Panc1 (cell line): ENCODE measurements around the gene QPCT. TPM values are rescaled to one million over a fixed set of nuclear protein-coding genes. Genes with fewer than 3 reads are reported as not detected.
A peak's percentile ranks its signal among the peaks of the same experiment; 100 is the strongest.

Source experiments
- ATAC-seq: fragments of 200-7000 bp; cut with Tn5 transposase; 2 replicates; pipeline ENCODE4 v1.9.1; 2020; ENCODE audit warnings: mild to moderate bottlenecking, moderate library complexity
- BruUV-seq: library from RNA; stranded (reverse); fragments of 400-500 nt; replicated peaks from 2 replicates; lab custom pipeline; 2021; lab: Mats Ljungman, UMichigan
- CTCF ChIA-PET: fragments of 300-600 bp; sonication (Branson Sonifier 250); formaldehyde crosslinking; loops from one replicate; lab custom pipeline; 2022; ENCODE audit warnings: antibody characterized with exemption; lab: Charles Lee
- POLR2A ChIA-PET: fragments of 300-600 bp; sonication (Branson Sonifier 250); formaldehyde crosslinking; loops from one replicate; lab custom pipeline; 2022; ENCODE audit warnings: antibody characterized with exemption; lab: Charles Lee
- DNase-seq: peaks from one replicate; pipeline ENCODE4 v3.0.0-alpha.2; 2010; ENCODE audit warnings: low read depth, low spot score
- H3K27ac ChIP-seq: 2 replicates; pipeline ENCODE4 v1.5.1; 2011; ENCODE audit warnings: mild to moderate bottlenecking, low read length, inconsistent platforms
- H3K27me3 ChIP-seq: fragments of 200-500 bp; sonication (Bioruptor generic); 2 replicates; pipeline ENCODE4 v1.6.0; 2014; ENCODE audit warnings: low read length, inconsistent platforms; ENCODE audit not compliant: control insufficient read depth, insufficient read depth
- H3K36me3 ChIP-seq: fragments of 200-500 bp; sonication (Bioruptor generic); 2 replicates; pipeline ENCODE4 v1.5.1; 2014; ENCODE audit warnings: inconsistent platforms, mild to moderate bottlenecking, low read length, moderate library complexity; ENCODE audit not compliant: control insufficient read depth, insufficient read depth
- H3K4me1 ChIP-seq: 2 replicates; pipeline ENCODE4 v1.5.1; 2011; ENCODE audit warnings: inconsistent platforms, mild to moderate bottlenecking, low read length, moderate library complexity; ENCODE audit not compliant: control insufficient read depth, insufficient read depth
- H3K4me3 ChIP-seq, 2 experiments: 2 replicates each; pipeline ENCODE4 v1.5.1; 2011 to 2012; ENCODE audit warnings: low read depth in 2 of 2, low read length in 2 of 2, mild to moderate bottlenecking in 2 of 2, inconsistent platforms in 1 of 2, moderate library complexity in 1 of 2
- H3K9me3 ChIP-seq: fragments of 200-500 bp; sonication (Bioruptor generic); 2 replicates; pipeline ENCODE4 v1.5.1; 2014; ENCODE audit warnings: low read depth, mild to moderate bottlenecking, inconsistent platforms, low read length, moderate library complexity; ENCODE audit not compliant: control insufficient read depth, insufficient read depth
- POLR2AphosphoS5 ChIP-seq: IDR thresholded peaks from 2 replicates; pipeline ENCODE4 v1.6.1; 2012; ENCODE audit warnings: mild to moderate bottlenecking, low read depth, low read length, moderate library complexity
- SIN3A ChIP-seq: IDR thresholded peaks from 2 replicates; pipeline ENCODE4 v1.6.1; 2012; ENCODE audit warnings: low read depth, mild to moderate bottlenecking, low read length, moderate library complexity, borderline replicate concordance; ENCODE audit not compliant: insufficient read depth
- TCF7L2 ChIP-seq: IDR thresholded peaks from 2 replicates; pipeline ENCODE4 v1.6.1; 2011; ENCODE audit warnings: mild to moderate bottlenecking, low read depth, low read length, inconsistent platforms
- in situ Hi-C: cut with HindIII; loops from 2 replicates; pipeline ENCODE4 v1.10.0; 2016; ENCODE audit warnings: low sequenced_read_pairs, low pct_unique_long_range_greater_than_20kb
- intact Hi-C: fragments of 100-400 bp; cut with micrococcal nuclease; formaldehyde crosslinking; loops from one replicate; pipeline ENCODE4 v1.10.0; 2022; ENCODE audit not compliant: unreplicated experiment
- total RNA-seq: library from RNA; stranded (reverse); gene quantifications from one replicate; pipeline ENCODE4 v1.2.1, GENCODE V29; 2021; ENCODE audit not compliant: unreplicated experiment
- TF ChIP-seq, protein P1 (sequence below), 2 experiments: IDR thresholded peaks; 2 replicates each; pipeline ENCODE4 v1.6.1; 2011 to 2012; ENCODE audit warnings: low read depth in 2 of 2, control low read depth in 1 of 2, low read length in 1 of 2, mild to moderate bottlenecking in 1 of 2, moderate library complexity in 1 of 2; ENCODE audit not compliant: insufficient read depth in 1 of 2
- TF ChIP-seq, protein P2 (sequence below): fragments of 450-650 bp; IDR thresholded peaks from 2 replicates; pipeline ENCODE4 v1.5.1; 2017; ENCODE audit warnings: mild to moderate bottlenecking

QPCT gene
- total RNA-seq, 1 experiment from 2014 or later, result 2.3 TPM

DNA sequence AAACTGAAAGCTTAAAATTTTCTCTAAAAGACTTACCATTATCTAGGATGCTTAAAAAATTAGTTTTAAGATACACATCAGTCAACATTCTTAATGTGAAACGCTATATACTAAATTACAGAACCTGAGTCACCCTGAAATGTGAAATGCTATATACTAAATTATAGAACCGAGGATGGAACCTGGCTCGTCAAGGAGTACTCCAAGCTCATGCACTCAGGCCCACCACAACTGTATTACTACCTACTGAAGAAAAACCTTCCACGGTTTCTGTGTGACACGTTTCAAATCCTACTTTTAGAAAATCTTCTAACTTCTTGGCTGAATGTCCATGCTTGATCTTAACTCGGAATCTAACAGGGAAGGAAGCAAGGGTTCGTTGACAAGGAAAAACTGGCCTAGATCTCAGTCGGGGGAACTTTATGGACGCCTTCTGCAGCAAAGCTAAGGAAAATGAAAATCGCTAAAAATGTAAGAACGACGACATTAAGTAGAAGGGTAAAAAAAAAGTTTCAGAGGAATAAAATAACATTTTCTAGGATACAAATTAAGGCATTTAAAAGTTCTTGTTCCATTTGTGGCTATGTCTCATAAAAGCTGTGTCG, 21.2 kb upstream of the QPCT start:
- no peaks in the 10 kb centered on the region for H3K9me3 ChIP-seq
- in situ Hi-C loops (no loop called here), intact Hi-C loops (no loop called here)
- peaks cover 7% of the 10 kb centered on the region for H3K27me3 ChIP-seq
- no peak for DNase-seq
- BruUV-seq, result TSS peak; percentile 66
- peak overlapping the region; percentile 87 for H3K27ac ChIP-seq
- ChIA-PET CTCF (interaction anchor here (0.5 to 0.6 kb wide), 2 partner anchors 13 to 132 kb away, joined by 5 to 8 read pairs; no protein-coding TSS in a partner anchor), POLR2A (no interaction called here)
- peaks cover 20% of the 10 kb centered on the region for H3K4me1 ChIP-seq
- ATAC-seq, result no peak
- no peak for TF ChIP-seq SIN3A
- no peak for TF ChIP-seq TCF7L2
- no peak for TF ChIP-seq POLR2AphosphoS5
- TF ChIP-seq, protein P1, sequence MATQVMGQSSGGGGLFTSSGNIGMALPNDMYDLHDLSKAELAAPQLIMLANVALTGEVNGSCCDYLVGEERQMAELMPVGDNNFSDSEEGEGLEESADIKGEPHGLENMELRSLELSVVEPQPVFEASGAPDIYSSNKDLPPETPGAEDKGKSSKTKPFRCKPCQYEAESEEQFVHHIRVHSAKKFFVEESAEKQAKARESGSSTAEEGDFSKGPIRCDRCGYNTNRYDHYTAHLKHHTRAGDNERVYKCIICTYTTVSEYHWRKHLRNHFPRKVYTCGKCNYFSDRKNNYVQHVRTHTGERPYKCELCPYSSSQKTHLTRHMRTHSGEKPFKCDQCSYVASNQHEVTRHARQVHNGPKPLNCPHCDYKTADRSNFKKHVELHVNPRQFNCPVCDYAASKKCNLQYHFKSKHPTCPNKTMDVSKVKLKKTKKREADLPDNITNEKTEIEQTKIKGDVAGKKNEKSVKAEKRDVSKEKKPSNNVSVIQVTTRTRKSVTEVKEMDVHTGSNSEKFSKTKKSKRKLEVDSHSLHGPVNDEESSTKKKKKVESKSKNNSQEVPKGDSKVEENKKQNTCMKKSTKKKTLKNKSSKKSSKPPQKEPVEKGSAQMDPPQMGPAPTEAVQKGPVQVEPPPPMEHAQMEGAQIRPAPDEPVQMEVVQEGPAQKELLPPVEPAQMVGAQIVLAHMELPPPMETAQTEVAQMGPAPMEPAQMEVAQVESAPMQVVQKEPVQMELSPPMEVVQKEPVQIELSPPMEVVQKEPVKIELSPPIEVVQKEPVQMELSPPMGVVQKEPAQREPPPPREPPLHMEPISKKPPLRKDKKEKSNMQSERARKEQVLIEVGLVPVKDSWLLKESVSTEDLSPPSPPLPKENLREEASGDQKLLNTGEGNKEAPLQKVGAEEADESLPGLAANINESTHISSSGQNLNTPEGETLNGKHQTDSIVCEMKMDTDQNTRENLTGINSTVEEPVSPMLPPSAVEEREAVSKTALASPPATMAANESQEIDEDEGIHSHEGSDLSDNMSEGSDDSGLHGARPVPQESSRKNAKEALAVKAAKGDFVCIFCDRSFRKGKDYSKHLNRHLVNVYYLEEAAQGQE (IDR thresholded peaks at IDR 0.05; ENCODE audit: insufficient read depth in 1 of 2, low read depth in 2 of 2, low read length in 1 of 2), result no peak
- TF ChIP-seq, protein P2, sequence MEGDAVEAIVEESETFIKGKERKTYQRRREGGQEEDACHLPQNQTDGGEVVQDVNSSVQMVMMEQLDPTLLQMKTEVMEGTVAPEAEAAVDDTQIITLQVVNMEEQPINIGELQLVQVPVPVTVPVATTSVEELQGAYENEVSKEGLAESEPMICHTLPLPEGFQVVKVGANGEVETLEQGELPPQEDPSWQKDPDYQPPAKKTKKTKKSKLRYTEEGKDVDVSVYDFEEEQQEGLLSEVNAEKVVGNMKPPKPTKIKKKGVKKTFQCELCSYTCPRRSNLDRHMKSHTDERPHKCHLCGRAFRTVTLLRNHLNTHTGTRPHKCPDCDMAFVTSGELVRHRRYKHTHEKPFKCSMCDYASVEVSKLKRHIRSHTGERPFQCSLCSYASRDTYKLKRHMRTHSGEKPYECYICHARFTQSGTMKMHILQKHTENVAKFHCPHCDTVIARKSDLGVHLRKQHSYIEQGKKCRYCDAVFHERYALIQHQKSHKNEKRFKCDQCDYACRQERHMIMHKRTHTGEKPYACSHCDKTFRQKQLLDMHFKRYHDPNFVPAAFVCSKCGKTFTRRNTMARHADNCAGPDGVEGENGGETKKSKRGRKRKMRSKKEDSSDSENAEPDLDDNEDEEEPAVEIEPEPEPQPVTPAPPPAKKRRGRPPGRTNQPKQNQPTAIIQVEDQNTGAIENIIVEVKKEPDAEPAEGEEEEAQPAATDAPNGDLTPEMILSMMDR, result no peak
- peak overlapping the region; percentile 83 to 95 for H3K4me3 ChIP-seq
- peaks cover 3% of the 10 kb centered on the region; the same call in 1 of the 2 replicates for H3K36me3 ChIP-seq

DNA sequence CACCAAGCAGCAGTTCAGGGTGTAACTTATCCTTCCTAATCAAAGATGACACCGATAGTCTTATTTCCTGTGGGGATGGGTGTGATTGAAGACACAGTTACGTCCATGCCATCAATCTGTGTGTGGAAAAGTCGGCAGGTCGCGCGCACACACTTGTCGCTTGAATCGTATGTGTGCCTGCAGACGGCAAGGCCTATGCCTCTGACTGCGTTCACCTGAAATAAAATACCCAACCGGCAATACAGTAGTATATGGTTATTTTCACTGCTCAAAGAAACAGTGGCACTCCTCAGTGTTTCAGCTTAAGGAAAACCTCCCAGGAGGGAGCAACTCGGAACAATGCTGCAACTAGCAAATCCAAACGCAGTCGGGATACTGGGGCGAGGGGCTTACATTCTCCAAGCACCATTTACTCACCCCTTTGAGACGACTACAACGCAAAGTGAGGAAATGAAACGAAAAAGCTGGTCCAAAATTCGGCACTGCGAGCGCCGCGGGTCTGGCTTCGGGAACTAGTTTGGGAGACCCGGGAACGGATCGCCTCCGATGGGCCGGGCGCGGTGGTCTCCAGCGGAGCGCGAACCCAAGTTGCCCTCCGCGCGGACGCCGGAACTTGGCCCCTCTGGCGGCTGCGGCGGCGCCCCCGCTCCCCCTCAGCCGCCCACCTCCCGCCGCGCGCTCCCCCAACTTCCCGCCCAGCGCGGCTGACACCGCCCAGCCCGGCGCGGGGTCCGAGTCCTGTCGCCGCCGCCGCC, 20.5 kb upstream of the QPCT start:
- intact Hi-C loops (no loop called here), in situ Hi-C loops (no loop called here)
- H3K4me1 ChIP-seq, result peaks cover 20% of the 10 kb centered on the region
- H3K36me3 ChIP-seq, result peaks cover 3% of the 10 kb centered on the region; the same call in 1 of the 2 replicates
- ChIA-PET CTCF (interaction anchor here (0.5 to 0.6 kb wide), 3 partner anchors 14 to 133 kb away, joined by 4 to 8 read pairs (median 5); no protein-coding TSS in a partner anchor), POLR2A (no interaction called here)
- DNase-seq (no peak), ATAC-seq (peak; percentile 58)
- H3K27me3 ChIP-seq, result peaks cover 7% of the 10 kb centered on the region
- H3K9me3 ChIP-seq, result no peaks in the 10 kb centered on the region
- H3K4me3 ChIP-seq, result peak overlapping the region; percentile 83 to 95
- peak overlapping the region; percentile 87 for H3K27ac ChIP-seq
- no TSS peak for BruUV-seq
- peak; percentile 51; the same call in 1 of the 2 replicates for TF ChIP-seq SIN3A
- TF ChIP-seq, protein P2, result no peak
